B cell (primary cell): ENCODE measurements around the gene REEP6. TPM values are rescaled to one million over a fixed set of nuclear protein-coding genes. Genes with fewer than 3 reads are reported as not detected.
A peak's percentile ranks its signal among the peaks of the same experiment; 100 is the strongest.

Source experiments
- ATAC-seq: fragments of 200-7000 bp; cut with Tn5 transposase; one replicate; pipeline ENCODE4 v1.10.0; 2021; ENCODE audit warnings: low read depth, mild to moderate bottlenecking, moderate number of reproducible peaks, moderate library complexity
- CTCF ChIA-PET: fragments of 350-600 bp; sonication (Branson Sonifier 250); formaldehyde crosslinking; loops from one replicate; lab custom pipeline; 2021; ENCODE audit warnings: antibody characterized with exemption, inconsistent platforms; lab: Charles Lee
- POLR2A ChIA-PET: fragments of 350-600 bp; sonication (Branson Sonifier 250); formaldehyde crosslinking; loops from one replicate; lab custom pipeline; 2021; ENCODE audit warnings: antibody characterized with exemption; lab: Charles Lee
- DNase-seq: peaks from one replicate; pipeline ENCODE4 v3.0.0; 2013
- H2AFZ ChIP-seq: 2 replicates; pipeline ENCODE4 v1.6.1; 2012; ENCODE audit warnings: mild to moderate bottlenecking, low read depth, low read length; ENCODE audit not compliant: insufficient read depth, poor library complexity, severe bottlenecking
- H3K27ac ChIP-seq, 2 donors: 1 replicate in 1 of 2; 2 replicates in 1 of 2; pipeline ENCODE4 v1.5.1; 2012 to 2013; ENCODE audit warnings: low read length in 2 of 2, mild to moderate bottlenecking in 2 of 2, moderate library complexity in 1 of 2
- H3K27me3 ChIP-seq, 4 experiments: fragments of 200-600 bp in 1 of 4; sonication (generic) in 1 of 4; replicated peaks in 1 of 4; 1 replicate in 2 of 4; 2 replicates in 2 of 4; pipeline versions ENCODE4 v1.6.1 to v1.7.0; 2013 to 2016; ENCODE audit warnings: low read length in 3 of 4, mild to moderate bottlenecking in 2 of 4, mixed read lengths in 1 of 4, moderate library complexity in 1 of 4; ENCODE audit not compliant: insufficient read depth in 4 of 4, control insufficient read depth in 3 of 4; ENCODE audit errors: control extremely low read depth in 1 of 4
- H3K36me3 ChIP-seq, 2 experiments: replicated peaks in 1 of 2; 1 replicate in 1 of 2; 2 replicates in 1 of 2; pipeline versions ENCODE4 v1.6.1 to v1.7.1; 2013; ENCODE audit warnings: low read length in 1 of 2; ENCODE audit not compliant: insufficient read depth in 2 of 2, control insufficient read depth in 1 of 2; ENCODE audit errors: control extremely low read depth in 1 of 2, extremely low read depth in 1 of 2
- H3K4me1 ChIP-seq, 2 donors: fragments of 200-600 bp in 1 of 2; sonication (generic) in 1 of 2; 1 replicate in 1 of 2; 2 replicates in 1 of 2; pipeline versions ENCODE4 v1.5.1 to v1.6.1; 2013 to 2017; ENCODE audit warnings: low read length in 2 of 2; ENCODE audit not compliant: control insufficient read depth in 2 of 2, insufficient read depth in 2 of 2
- H3K4me2 ChIP-seq: replicated peaks from 2 replicates; pipeline ENCODE3; 2012; ENCODE audit warnings: mild to moderate bottlenecking, low read depth, low read length; ENCODE audit not compliant: poor library complexity, severe bottlenecking
- H3K4me3 ChIP-seq, 5 experiments: fragments of 200-600 bp in 1 of 5; sonication (generic) in 1 of 5; 1 replicate in 3 of 5; 2 replicates in 2 of 5; pipeline versions ENCODE4 v1.5.1 to v1.7.0; 2011 to 2016; ENCODE audit warnings: low read length in 4 of 5, mild to moderate bottlenecking in 4 of 5, low read depth in 2 of 5, control low read depth in 1 of 5, moderate library complexity in 1 of 5; ENCODE audit not compliant: insufficient read depth in 1 of 5; ENCODE audit errors: control extremely low read depth in 1 of 5, extremely low read depth in 1 of 5
- H3K79me2 ChIP-seq: fragments of 200-600 bp; sonication (generic); one replicate; pipeline ENCODE4 v1.6.0; 2016; ENCODE audit warnings: low read length; ENCODE audit not compliant: control insufficient read depth, insufficient read depth
- H3K9ac ChIP-seq: fragments of 200-600 bp; sonication (generic); 2 replicates; pipeline ENCODE4 v1.6.1; 2017; ENCODE audit warnings: mild to moderate bottlenecking, low read length, moderate library complexity
- H3K9me3 ChIP-seq, 3 donors: one replicate each; pipeline versions ENCODE4 v1.6.1 to v1.7.1; 2013; ENCODE audit warnings: low read length in 2 of 3; ENCODE audit not compliant: control insufficient read depth in 2 of 3, insufficient read depth in 1 of 3; ENCODE audit errors: control extremely low read depth in 1 of 3
- H4K20me1 ChIP-seq: 2 replicates; pipeline ENCODE4 v1.6.0; 2012; ENCODE audit warnings: mild to moderate bottlenecking, low read length; ENCODE audit not compliant: insufficient read depth, control insufficient read depth, poor library complexity, severe bottlenecking
- H3K27ac Mint-ChIP-seq: one replicate; pipeline ENCODE4 v1.8.0; 2021; ENCODE audit warnings: mixed read lengths
- H3K27me3 Mint-ChIP-seq: one replicate; pipeline ENCODE4 v1.8.0; 2021; ENCODE audit warnings: mixed read lengths
- H3K4me1 Mint-ChIP-seq: one replicate; pipeline ENCODE4 v1.8.0; 2021; ENCODE audit warnings: mixed read lengths
- H3K4me3 Mint-ChIP-seq: one replicate; pipeline ENCODE4 v1.8.0; 2021; ENCODE audit warnings: mixed read lengths
- H3K9me3 Mint-ChIP-seq: one replicate; pipeline ENCODE4 v1.8.0; 2022; ENCODE audit warnings: mixed read lengths; ENCODE audit not compliant: insufficient read depth
- EZH2 ChIP-seq: IDR thresholded peaks from 2 replicates; pipeline ENCODE4 v1.6.1; 2012; ENCODE audit warnings: borderline replicate concordance, low read depth, mild to moderate bottlenecking, moderate library complexity, low read length; ENCODE audit not compliant: insufficient read depth, poor library complexity, severe bottlenecking
- WGBS: methylation state at CpG from one replicate; pipeline ENCODE4 v1.1.5; 2013; ENCODE audit warnings: missing lambda C conversion rate; ENCODE audit not compliant: insufficient coverage; 5-methylcytosine and 5-hydroxymethylcytosine counted together
- intact Hi-C: fragments of 100-400 bp; cut with micrococcal nuclease; formaldehyde crosslinking; loops from one replicate; pipeline ENCODE4 v1.10.0; 2022
- polyA plus RNA-seq: library from polyadenylated mRNA; depleted of rRNA; stranded (reverse); fragments of >200 nt; gene quantifications from 2 replicates; pipeline ENCODE4 v1.2.3, GENCODE V29; 2012
- total RNA-seq, 2 donors: library from RNA; stranded (reverse); fragments of 120-200 nt in 1 of 2; gene quantifications; 1 replicate in 1 of 2; 2 replicates in 1 of 2; pipeline versions ENCODE4 v1.2.3 to v1.2.4, GENCODE V29; 2013 to 2022
- TF ChIP-seq, protein P1 (sequence below): fragments of 200-600 bp; IDR thresholded peaks from one replicate; pipeline ENCODE4 v1.8.0; 2022; ENCODE audit warnings: antibody characterized with exemption, mild to moderate bottlenecking

The REEP6 gene
- total and polyA plus RNA-seq, 2 donors (not counting 1 experiment from before 2014, with no cell fraction given), result 0.64 to 1.1 TPM

DNA sequence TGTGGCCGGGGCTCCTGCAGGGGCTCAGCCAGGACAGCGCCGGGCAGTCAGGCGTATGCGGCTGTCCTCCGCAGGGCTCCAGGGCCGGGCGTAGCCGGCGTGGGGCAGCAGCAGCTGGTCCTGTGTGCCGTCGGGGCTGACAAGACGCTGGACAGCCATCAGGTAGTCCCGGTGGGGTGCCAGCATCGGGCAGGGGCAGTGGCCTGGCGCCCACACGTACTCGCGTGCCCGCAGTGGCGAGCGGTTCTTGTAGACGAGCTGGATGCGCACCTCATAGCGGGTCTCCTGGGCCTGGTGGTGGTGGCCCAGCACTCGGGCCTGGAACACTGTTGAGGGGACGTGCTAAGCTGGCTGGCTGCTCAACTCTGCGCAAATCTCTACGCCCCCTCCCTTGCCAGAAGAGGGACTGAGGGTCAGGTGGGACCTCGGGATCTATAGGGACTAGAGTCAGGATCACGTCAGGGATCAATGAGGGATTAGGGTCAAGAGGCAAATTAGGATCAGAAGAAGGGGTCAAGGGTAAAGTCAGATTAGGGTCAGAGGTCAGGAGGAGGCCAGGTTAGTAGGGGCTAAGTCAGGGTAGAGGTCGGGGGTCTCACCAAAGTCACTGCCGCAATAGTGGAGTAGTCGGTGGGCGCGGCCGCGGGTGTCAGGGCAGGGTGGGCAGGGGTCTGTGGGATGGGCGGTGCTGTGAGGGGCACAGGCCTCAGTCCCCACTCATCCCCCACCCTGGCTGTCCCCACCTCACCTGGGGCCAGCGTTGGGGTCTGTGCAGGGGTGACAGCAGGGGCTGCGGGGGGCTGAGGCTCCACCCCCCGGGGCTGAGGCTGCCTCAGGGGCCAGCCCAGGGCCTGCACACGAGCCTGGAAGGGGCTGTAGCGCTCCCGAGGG lies 15.3 kb downstream of the REEP6 start:
- intact Hi-C loops, result no loop called here
- CTCF ChIA-PET, result interaction anchor here (0.8 kb wide), 1 partner anchor 15 kb away, joined by 3 read pairs; the partner anchor contains the start of gene REEP6
- POLR2A ChIA-PET, result no interaction called here
- WGBS, result 91% methylated on average over 38 of the region's 45 CpGs
- peaks cover 0 to 58% (median 7%) of the 10 kb centered on the region in 3 donors for H3K9me3 ChIP-seq
- no peaks in the 10 kb centered on the region for H3K36me3 ChIP-seq
- no peaks in the 10 kb centered on the region for H3K79me2 ChIP-seq
- no peak for DNase-seq
- no peaks in the 10 kb centered on the region for H4K20me1 ChIP-seq
- no peak overlapping the region for H3K4me2 ChIP-seq
- TF ChIP-seq, protein P1, sequence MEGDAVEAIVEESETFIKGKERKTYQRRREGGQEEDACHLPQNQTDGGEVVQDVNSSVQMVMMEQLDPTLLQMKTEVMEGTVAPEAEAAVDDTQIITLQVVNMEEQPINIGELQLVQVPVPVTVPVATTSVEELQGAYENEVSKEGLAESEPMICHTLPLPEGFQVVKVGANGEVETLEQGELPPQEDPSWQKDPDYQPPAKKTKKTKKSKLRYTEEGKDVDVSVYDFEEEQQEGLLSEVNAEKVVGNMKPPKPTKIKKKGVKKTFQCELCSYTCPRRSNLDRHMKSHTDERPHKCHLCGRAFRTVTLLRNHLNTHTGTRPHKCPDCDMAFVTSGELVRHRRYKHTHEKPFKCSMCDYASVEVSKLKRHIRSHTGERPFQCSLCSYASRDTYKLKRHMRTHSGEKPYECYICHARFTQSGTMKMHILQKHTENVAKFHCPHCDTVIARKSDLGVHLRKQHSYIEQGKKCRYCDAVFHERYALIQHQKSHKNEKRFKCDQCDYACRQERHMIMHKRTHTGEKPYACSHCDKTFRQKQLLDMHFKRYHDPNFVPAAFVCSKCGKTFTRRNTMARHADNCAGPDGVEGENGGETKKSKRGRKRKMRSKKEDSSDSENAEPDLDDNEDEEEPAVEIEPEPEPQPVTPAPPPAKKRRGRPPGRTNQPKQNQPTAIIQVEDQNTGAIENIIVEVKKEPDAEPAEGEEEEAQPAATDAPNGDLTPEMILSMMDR, result no peak
- TF ChIP-seq EZH2, result no peak
- Mint-ChIP-seq H3K27ac (no peak overlapping the region), H3K4me1 (peaks cover 10% of the 10 kb centered on the region), H3K4me3 (peak overlapping the region; percentile 14), H3K27me3 (peaks cover 38% of the 10 kb centered on the region), H3K9me3 (no peaks in the 10 kb centered on the region)
- no peak for ATAC-seq
- H3K4me3 ChIP-seq, result no peak overlapping the region
- H3K9ac ChIP-seq, result no peak overlapping the region
- no peak overlapping the region for H3K27ac ChIP-seq
- peaks cover 16 to 21% of the 10 kb centered on the region in 2 donors for H3K4me1 ChIP-seq
- H3K27me3 ChIP-seq, result peaks cover 0 to 78% (median 18%) of the 10 kb centered on the region in 4 experiments
- H2AFZ ChIP-seq, result no peak overlapping the region

DNA sequence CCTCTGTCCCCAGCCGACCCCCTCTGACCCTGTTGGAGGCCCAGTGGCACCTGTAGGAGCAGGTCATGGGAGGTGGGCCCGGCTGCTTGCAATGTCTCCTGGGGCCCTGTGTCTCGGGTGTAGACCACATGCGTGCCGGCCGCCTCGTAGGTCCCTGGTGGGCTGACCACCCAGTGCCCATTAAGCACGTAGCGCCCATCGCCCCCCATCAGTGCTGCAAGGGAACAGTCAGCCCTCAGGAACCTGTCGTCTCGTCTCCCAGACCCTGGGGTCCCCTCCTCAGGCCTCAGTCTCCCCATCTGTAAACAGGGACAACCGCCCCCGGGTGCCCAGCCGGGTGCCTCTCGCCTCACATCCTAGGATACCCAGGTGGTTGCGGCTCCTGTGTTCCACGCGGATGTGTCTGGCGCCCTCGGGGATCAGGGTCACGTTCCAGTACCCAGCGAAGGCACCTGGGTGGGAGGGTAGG lies 16.2 kb downstream of the REEP6 start:
- Histone ChIP-seq H3K9me3 (peaks cover 0 to 59% (median 7%) of the 10 kb centered on the region in 3 donors), H3K4me2 (peak overlapping the region; percentile 78), H2AFZ (no peak overlapping the region), H3K79me2 (no peaks in the 10 kb centered on the region), H4K20me1 (no peaks in the 10 kb centered on the region), H3K36me3 (no peaks in the 10 kb centered on the region), H3K4me3 (peak overlapping the region in 1 of 5 experiments; percentile 41), H3K27ac (no peak overlapping the region), H3K4me1 (peaks cover 16 to 21% of the 10 kb centered on the region in 2 donors), H3K9ac (peak overlapping the region; percentile 46), H3K27me3 (peaks cover 0 to 80% (median 20%) of the 10 kb centered on the region in 4 experiments)
- ChIA-PET POLR2A (no interaction called here), CTCF (no interaction called here)
- no peak for TF ChIP-seq EZH2
- TF ChIP-seq, protein P1, result no peak
- intact Hi-C loops, result loop anchor here (1.0 kb wide), 1 partner anchor 28 kb away; the partner anchor contains the start of gene C19orf25
- peaks cover 41% of the 10 kb centered on the region for H3K27me3 Mint-ChIP-seq
- H3K4me1 Mint-ChIP-seq, result peaks cover 11% of the 10 kb centered on the region
- 74% methylated on average over 23 of the region's 23 CpGs for WGBS
- DNase-seq (no peak), ATAC-seq (no peak)
- H3K27ac Mint-ChIP-seq, result no peak overlapping the region
- H3K9me3 Mint-ChIP-seq, result no peaks in the 10 kb centered on the region
- no peak overlapping the region for H3K4me3 Mint-ChIP-seq
